H9 (cell line): ENCODE results near the gene KPTN. TPM values are rescaled to one million over a fixed set of nuclear protein-coding genes. Genes with fewer than 3 reads are reported as not detected.

Experiments used
- DNase-seq: peaks from one replicate; pipeline ENCODE4 v3.0.0-alpha.2; 2017
- H2AFZ ChIP-seq: one replicate; pipeline ENCODE4 v1.6.1; 2013; ENCODE audit warnings: mild to moderate bottlenecking, low read length, control low read depth, moderate library complexity
- H2AK5ac ChIP-seq: 2 replicates; pipeline ENCODE4 v1.6.1; 2013; ENCODE audit warnings: low read length, control low read depth, mixed read lengths; ENCODE audit not compliant: insufficient read length
- H2BK120ac ChIP-seq: one replicate; pipeline ENCODE4 v1.6.1; 2013; ENCODE audit warnings: low read depth, mild to moderate bottlenecking, low read length, control low read depth, inconsistent platforms; ENCODE audit not compliant: poor library complexity, severe bottlenecking
- H2BK12ac ChIP-seq: 2 replicates; pipeline ENCODE4 v1.6.1; 2013; ENCODE audit warnings: low read length, control low read depth, mixed read lengths, low read depth; ENCODE audit not compliant: insufficient read length
- H2BK15ac ChIP-seq: 2 replicates; pipeline ENCODE4 v1.6.1; 2013; ENCODE audit warnings: low read depth, low read length, control low read depth
- H2BK20ac ChIP-seq: one replicate; pipeline ENCODE4 v1.6.1; 2013; ENCODE audit warnings: low read depth, mild to moderate bottlenecking, low read length, control low read depth, inconsistent platforms; ENCODE audit not compliant: poor library complexity, severe bottlenecking
- H2BK5ac ChIP-seq: 2 replicates; pipeline ENCODE4 v1.6.1; 2013; ENCODE audit warnings: low read length, control low read depth, mixed read lengths; ENCODE audit not compliant: insufficient read length
- H3K14ac ChIP-seq: 2 replicates; pipeline ENCODE4 v1.6.1; 2013; ENCODE audit warnings: low read length, control low read depth; ENCODE audit not compliant: insufficient read depth
- H3K18ac ChIP-seq: 2 replicates; pipeline ENCODE4 v1.6.1; 2013; ENCODE audit warnings: low read depth, mild to moderate bottlenecking, mixed read lengths, low read length, control low read depth; ENCODE audit not compliant: insufficient read length
- H3K23ac ChIP-seq: 2 replicates; pipeline ENCODE4 v1.6.1; 2013; ENCODE audit warnings: low read length, control low read depth, mixed read lengths, low read depth; ENCODE audit not compliant: insufficient read length
- H3K23me2 ChIP-seq: 2 replicates; pipeline ENCODE4 v1.6.1; 2013; ENCODE audit warnings: low read depth, mild to moderate bottlenecking, mixed read lengths, low read length, control low read depth; ENCODE audit not compliant: insufficient read length, poor library complexity, severe bottlenecking
- H3K27ac ChIP-seq: 2 replicates; pipeline ENCODE4 v1.5.1; 2013; ENCODE audit warnings: low read length, control low read depth, mixed read lengths, low read depth; ENCODE audit not compliant: insufficient read length
- H3K27me3 ChIP-seq: 2 replicates; pipeline ENCODE4 v1.6.1; 2013; ENCODE audit warnings: low read length, control low read depth, inconsistent platforms; ENCODE audit not compliant: insufficient read depth
- H3K4ac ChIP-seq: 2 replicates; pipeline ENCODE4 v1.6.1; 2013; ENCODE audit warnings: low read depth, mild to moderate bottlenecking, control low read depth, inconsistent platforms, low read length, moderate library complexity
- H3K4me1 ChIP-seq: 2 replicates; pipeline ENCODE4 v1.6.1; 2013; ENCODE audit warnings: low read length, control low read depth, inconsistent platforms; ENCODE audit not compliant: insufficient read depth
- H3K4me2 ChIP-seq: 2 replicates; pipeline ENCODE4 v1.6.1; 2013; ENCODE audit warnings: low read length, control low read depth, mixed read lengths; ENCODE audit not compliant: insufficient read length, insufficient read depth
- H3K56ac ChIP-seq: 2 replicates; pipeline ENCODE4 v1.6.1; 2013; ENCODE audit warnings: low read depth, mild to moderate bottlenecking, mixed read lengths, low read length, control low read depth; ENCODE audit not compliant: insufficient read length
- H3K79me1 ChIP-seq: 2 replicates; pipeline ENCODE4 v1.6.1; 2013; ENCODE audit warnings: low read depth, mild to moderate bottlenecking, moderate library complexity, low read length, control low read depth, inconsistent platforms; ENCODE audit not compliant: insufficient read depth, poor library complexity, severe bottlenecking
- H3K79me2 ChIP-seq: 2 replicates; pipeline ENCODE4 v1.6.1; 2013; ENCODE audit warnings: low read length, control low read depth, inconsistent platforms; ENCODE audit not compliant: insufficient read depth
- H3K9ac ChIP-seq: 2 replicates; pipeline ENCODE4 v1.6.1; 2013; ENCODE audit warnings: low read length, control low read depth, mixed read lengths; ENCODE audit not compliant: insufficient read length; ENCODE audit errors: extremely low read depth
- H3K9me3 ChIP-seq: one replicate; pipeline ENCODE4 v1.6.1; 2013; ENCODE audit warnings: low read depth, low read length, inconsistent platforms; ENCODE audit not compliant: control insufficient read depth
- H3T11ph ChIP-seq: one replicate; pipeline ENCODE4 v1.6.1; 2013; ENCODE audit warnings: mild to moderate bottlenecking, low read length, control low read depth, inconsistent platforms
- H4K20me1 ChIP-seq: one replicate; pipeline ENCODE4 v1.6.1; 2013; ENCODE audit not compliant: control insufficient read depth, insufficient read length, insufficient read depth
- H4K5ac ChIP-seq: 2 replicates; pipeline ENCODE4 v1.6.1; 2013; ENCODE audit warnings: low read depth, mild to moderate bottlenecking, mixed read lengths, low read length, control low read depth; ENCODE audit not compliant: insufficient read length
- H4K8ac ChIP-seq: replicated peaks from 2 replicates; pipeline ENCODE4 v1.6.1; 2013; ENCODE audit warnings: low read length, control low read depth, mixed read lengths, low read depth; ENCODE audit not compliant: insufficient read length
- H4K91ac ChIP-seq: 2 replicates; pipeline ENCODE4 v1.6.1; 2013; ENCODE audit warnings: low read depth, mild to moderate bottlenecking, moderate library complexity, mixed read lengths, low read length, control low read depth; ENCODE audit not compliant: insufficient read length
- H3K27ac Mint-ChIP-seq, 3 experiments: 2 replicates in 2 of 3; 3 replicates in 1 of 3; pipeline ENCODE4 v1.8.0; 2020 to 2021; ENCODE audit warnings: mixed read lengths in 3 of 3, mild to moderate bottlenecking in 1 of 3, moderate library complexity in 1 of 3
- H3K27me3 Mint-ChIP-seq: 2 replicates; pipeline ENCODE4 v1.8.0; 2021; ENCODE audit warnings: low read depth, mild to moderate bottlenecking, moderate library complexity, mixed read lengths
- H3K36me3 Mint-ChIP-seq, 3 experiments: 2 replicates in 2 of 3; 3 replicates in 1 of 3; pipeline ENCODE4 v1.8.0; 2020 to 2021; ENCODE audit warnings: low read depth in 3 of 3, mixed read lengths in 3 of 3; ENCODE audit not compliant: insufficient read depth in 1 of 3
- H3K4me1 Mint-ChIP-seq, 2 experiments: 2 replicates each; pipeline ENCODE4 v1.8.0; 2020; ENCODE audit warnings: mixed read lengths in 2 of 2
- H3K4me3 Mint-ChIP-seq, 2 experiments: 2 replicates in 1 of 2; 3 replicates in 1 of 2; pipeline ENCODE4 v1.8.0; 2020 to 2021; ENCODE audit warnings: mild to moderate bottlenecking in 2 of 2, mixed read lengths in 2 of 2, moderate library complexity in 1 of 2
- H3K9me3 Mint-ChIP-seq, 2 experiments: 2 replicates in 1 of 2; 3 replicates in 1 of 2; pipeline ENCODE4 v1.8.0; 2020; ENCODE audit warnings: mild to moderate bottlenecking in 2 of 2, mixed read lengths in 2 of 2, moderate library complexity in 1 of 2
- WGBS: extraction: QIAGEN DNeasy Blood & Tissue Kit; methylation state at CpG from one replicate; pipeline ENCODE4 v1.1.7; 2013; ENCODE audit warnings: missing lambda C conversion rate, low lambda C conversion rate, mixed read lengths; ENCODE audit not compliant: insufficient read length; ENCODE audit errors: extremely low coverage; 5-methylcytosine and 5-hydroxymethylcytosine counted together
- total RNA-seq: library from RNA; stranded (reverse); gene quantifications from 2 replicates; pipeline ENCODE4 v1.2.1, GENCODE V29; 2021
- TF ChIP-seq, protein P1 (sequence below): fragments of 200-600 bp; sonication (generic); conservative IDR thresholded peaks from 3 replicates; pipeline ENCODE4 v1.8.0; 2021; ENCODE audit warnings: antibody characterized with exemption, mild to moderate bottlenecking

KPTN gene
- total RNA-seq, 1 experiment from 2014 or later, result 35.4 TPM

DNA sequence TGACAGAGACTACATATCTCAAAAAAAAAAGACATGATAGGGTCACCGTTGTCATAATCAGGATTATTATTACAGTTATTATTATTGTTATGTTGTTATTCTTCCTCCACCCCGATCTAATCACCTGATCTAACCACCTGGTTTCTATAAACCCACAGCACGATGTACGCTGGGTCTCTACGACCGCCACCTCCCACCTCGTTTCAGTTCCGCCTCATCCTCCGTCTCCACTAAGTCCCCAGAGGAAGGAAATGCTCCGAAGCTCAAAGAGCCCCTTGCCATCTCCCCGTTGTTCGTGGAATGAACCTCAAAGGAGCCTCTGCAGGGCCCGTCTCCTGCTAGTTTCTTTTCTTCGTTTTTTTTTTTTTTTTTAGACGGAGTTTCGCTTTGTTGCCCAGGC lies 48.8 kb downstream of the KPTN start:
- Histone ChIP-seq H3K14ac (no peak overlapping the region), H3K23me2 (no peaks in the 10 kb centered on the region), H2BK20ac (no peak overlapping the region), H4K5ac (no peak overlapping the region), H3K4me1 (no peaks in the 10 kb centered on the region), H4K8ac (no peak overlapping the region), H3T11ph (no peak overlapping the region), H2AFZ (no peak overlapping the region), H3K27me3 (no peaks in the 10 kb centered on the region), H2BK120ac (no peak overlapping the region), H3K4ac (no peak overlapping the region), H2BK5ac (no peak overlapping the region), H3K9me3 (no peaks in the 10 kb centered on the region), H3K23ac (no peak overlapping the region), H3K79me2 (no peaks in the 10 kb centered on the region), H3K79me1 (no peaks in the 10 kb centered on the region), H4K20me1 (no peaks in the 10 kb centered on the region), H3K56ac (no peak overlapping the region), H3K9ac (no peak overlapping the region), H3K4me2 (no peak overlapping the region), H2BK12ac (no peak overlapping the region), H2BK15ac (no peak overlapping the region), H2AK5ac (no peak overlapping the region), H3K27ac (no peak overlapping the region), H3K18ac (no peak overlapping the region), H4K91ac (no peak overlapping the region)
- Mint-ChIP-seq H3K27me3 (peaks cover 9% of the 10 kb centered on the region), H3K27ac (no peak overlapping the region; a peak in 1 of 7 replicates), H3K4me3 (no peak overlapping the region), H3K36me3 (no peaks in the 10 kb centered on the region; a peak in 1 of 7 replicates), H3K4me1 (peaks cover 5 to 13% of the 10 kb centered on the region in 2 experiments), H3K9me3 (no peaks in the 10 kb centered on the region; a peak in 1 of 5 replicates)
- TF ChIP-seq, protein P1, sequence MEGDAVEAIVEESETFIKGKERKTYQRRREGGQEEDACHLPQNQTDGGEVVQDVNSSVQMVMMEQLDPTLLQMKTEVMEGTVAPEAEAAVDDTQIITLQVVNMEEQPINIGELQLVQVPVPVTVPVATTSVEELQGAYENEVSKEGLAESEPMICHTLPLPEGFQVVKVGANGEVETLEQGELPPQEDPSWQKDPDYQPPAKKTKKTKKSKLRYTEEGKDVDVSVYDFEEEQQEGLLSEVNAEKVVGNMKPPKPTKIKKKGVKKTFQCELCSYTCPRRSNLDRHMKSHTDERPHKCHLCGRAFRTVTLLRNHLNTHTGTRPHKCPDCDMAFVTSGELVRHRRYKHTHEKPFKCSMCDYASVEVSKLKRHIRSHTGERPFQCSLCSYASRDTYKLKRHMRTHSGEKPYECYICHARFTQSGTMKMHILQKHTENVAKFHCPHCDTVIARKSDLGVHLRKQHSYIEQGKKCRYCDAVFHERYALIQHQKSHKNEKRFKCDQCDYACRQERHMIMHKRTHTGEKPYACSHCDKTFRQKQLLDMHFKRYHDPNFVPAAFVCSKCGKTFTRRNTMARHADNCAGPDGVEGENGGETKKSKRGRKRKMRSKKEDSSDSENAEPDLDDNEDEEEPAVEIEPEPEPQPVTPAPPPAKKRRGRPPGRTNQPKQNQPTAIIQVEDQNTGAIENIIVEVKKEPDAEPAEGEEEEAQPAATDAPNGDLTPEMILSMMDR, result no peak
- no CpG with 5 or more reads among the region's 16 CpGs for WGBS
- DNase-seq, result no peak
